ENCODE results near the gene PLPPR1.

- TF ChIP-seq, protein P1, sequence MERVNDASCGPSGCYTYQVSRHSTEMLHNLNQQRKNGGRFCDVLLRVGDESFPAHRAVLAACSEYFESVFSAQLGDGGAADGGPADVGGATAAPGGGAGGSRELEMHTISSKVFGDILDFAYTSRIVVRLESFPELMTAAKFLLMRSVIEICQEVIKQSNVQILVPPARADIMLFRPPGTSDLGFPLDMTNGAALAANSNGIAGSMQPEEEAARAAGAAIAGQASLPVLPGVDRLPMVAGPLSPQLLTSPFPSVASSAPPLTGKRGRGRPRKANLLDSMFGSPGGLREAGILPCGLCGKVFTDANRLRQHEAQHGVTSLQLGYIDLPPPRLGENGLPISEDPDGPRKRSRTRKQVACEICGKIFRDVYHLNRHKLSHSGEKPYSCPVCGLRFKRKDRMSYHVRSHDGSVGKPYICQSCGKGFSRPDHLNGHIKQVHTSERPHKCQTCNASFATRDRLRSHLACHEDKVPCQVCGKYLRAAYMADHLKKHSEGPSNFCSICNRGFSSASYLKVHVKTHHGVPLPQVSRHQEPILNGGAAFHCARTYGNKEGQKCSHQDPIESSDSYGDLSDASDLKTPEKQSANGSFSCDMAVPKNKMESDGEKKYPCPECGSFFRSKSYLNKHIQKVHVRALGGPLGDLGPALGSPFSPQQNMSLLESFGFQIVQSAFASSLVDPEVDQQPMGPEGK (CRISPR knock-in tag; IDR thresholded peaks at IDR 0.05; ENCODE audit: borderline replicate concordance), result no peak
- no peak for TF ChIP-seq PPARA (CRISPR knock-in tag; IDR thresholded peaks at IDR 0.05; ENCODE audit: borderline replicate concordance)
- TF ChIP-seq GLIS3 (CRISPR knock-in tag; IDR thresholded peaks at IDR 0.05), result no peak
- no peak for TF ChIP-seq ZFP3 (CRISPR knock-in tag; IDR thresholded peaks at IDR 0.05)
- no peak for TF ChIP-seq ZFP30 (CRISPR knock-in tag; IDR thresholded peaks at IDR 0.05)
- TF ChIP-seq ARNTL (CRISPR knock-in tag; IDR thresholded peaks at IDR 0.05; ENCODE audit: borderline replicate concordance, low read depth), result no peak
- no peak for TF ChIP-seq RARB (CRISPR knock-in tag; IDR thresholded peaks at IDR 0.05)
Measured at GRCh38 chr9:101220341-101220740, 191.8 kb downstream of the PLPPR1 start.
